ENCODE data around the gene LMAN1.

DNA sequence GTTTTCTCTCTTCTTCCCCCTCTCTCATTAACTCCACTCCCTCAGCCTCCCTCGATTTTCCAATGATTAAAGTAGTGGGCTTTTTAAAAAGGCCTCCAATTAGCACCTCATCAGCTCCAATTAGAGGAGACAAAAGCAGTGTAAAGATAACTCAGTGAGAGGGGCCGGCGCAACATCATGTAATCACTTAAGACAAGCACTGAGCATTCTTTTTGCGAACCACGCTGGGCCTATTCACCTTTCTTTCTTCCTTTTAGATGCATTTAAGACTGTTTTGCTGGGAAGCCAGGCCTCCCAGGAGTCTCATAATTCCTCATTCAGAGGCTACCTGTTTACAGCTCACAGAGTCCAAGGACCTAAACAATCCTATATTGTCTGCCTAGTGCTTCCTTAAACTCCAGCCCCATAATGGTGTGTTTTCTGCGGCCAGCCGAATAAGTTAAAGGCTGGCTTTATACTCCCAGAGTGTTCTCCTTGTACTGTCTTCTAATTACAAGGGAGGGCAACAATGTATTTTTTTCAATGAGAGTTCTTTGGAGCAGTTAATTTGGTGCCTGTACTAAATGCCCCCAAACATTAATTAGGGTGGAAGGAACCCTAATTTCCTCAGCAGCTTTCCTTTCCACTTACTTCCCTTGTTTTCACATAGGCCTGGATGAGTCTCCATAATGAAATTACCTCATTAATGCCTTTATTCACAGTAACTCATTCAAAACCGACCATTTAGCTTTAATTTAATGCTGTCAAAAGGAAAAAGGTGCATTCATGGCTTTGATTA is 28.0 kb upstream of the LMAN1 start:
- TF ChIP-seq CTCF (conservative IDR thresholded peaks at IDR 0.05; ENCODE audit: low read depth in 2 of 2), result no peak
- TF ChIP-seq POLR2AphosphoS5 (IDR thresholded peaks at IDR 0.05; ENCODE audit: low read depth), result no peak
- no peak for TF ChIP-seq REST (IDR thresholded peaks at IDR 0.05; ENCODE audit: unreplicated experiment)
- TF ChIP-seq CREB1 (CRISPR knock-in tag; IDR thresholded peaks at IDR 0.05; ENCODE audit: low read depth), result no peak
- TF ChIP-seq EZH2 (IDR thresholded peaks at IDR 0.05; ENCODE audit: low read depth, unreplicated experiment), result no peak
- no peak for TF ChIP-seq EZH2phosphoT487 (IDR thresholded peaks at IDR 0.05; ENCODE audit: unreplicated experiment)
- TF ChIP-seq, protein P1, sequence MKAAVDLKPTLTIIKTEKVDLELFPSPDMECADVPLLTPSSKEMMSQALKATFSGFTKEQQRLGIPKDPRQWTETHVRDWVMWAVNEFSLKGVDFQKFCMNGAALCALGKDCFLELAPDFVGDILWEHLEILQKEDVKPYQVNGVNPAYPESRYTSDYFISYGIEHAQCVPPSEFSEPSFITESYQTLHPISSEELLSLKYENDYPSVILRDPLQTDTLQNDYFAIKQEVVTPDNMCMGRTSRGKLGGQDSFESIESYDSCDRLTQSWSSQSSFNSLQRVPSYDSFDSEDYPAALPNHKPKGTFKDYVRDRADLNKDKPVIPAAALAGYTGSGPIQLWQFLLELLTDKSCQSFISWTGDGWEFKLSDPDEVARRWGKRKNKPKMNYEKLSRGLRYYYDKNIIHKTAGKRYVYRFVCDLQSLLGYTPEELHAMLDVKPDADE (IDR thresholded peaks at IDR 0.05), result no peak
- TF ChIP-seq JUNB (IDR thresholded peaks at IDR 0.05; ENCODE audit: unreplicated experiment), result no peak
- TF ChIP-seq ZNF114 (CRISPR knock-in tag; IDR thresholded peaks at IDR 0.05), result no peak
- no peak for TF ChIP-seq STAT1 (IDR thresholded peaks at IDR 0.05; ENCODE audit: unreplicated experiment)
- TF ChIP-seq, protein P2, sequence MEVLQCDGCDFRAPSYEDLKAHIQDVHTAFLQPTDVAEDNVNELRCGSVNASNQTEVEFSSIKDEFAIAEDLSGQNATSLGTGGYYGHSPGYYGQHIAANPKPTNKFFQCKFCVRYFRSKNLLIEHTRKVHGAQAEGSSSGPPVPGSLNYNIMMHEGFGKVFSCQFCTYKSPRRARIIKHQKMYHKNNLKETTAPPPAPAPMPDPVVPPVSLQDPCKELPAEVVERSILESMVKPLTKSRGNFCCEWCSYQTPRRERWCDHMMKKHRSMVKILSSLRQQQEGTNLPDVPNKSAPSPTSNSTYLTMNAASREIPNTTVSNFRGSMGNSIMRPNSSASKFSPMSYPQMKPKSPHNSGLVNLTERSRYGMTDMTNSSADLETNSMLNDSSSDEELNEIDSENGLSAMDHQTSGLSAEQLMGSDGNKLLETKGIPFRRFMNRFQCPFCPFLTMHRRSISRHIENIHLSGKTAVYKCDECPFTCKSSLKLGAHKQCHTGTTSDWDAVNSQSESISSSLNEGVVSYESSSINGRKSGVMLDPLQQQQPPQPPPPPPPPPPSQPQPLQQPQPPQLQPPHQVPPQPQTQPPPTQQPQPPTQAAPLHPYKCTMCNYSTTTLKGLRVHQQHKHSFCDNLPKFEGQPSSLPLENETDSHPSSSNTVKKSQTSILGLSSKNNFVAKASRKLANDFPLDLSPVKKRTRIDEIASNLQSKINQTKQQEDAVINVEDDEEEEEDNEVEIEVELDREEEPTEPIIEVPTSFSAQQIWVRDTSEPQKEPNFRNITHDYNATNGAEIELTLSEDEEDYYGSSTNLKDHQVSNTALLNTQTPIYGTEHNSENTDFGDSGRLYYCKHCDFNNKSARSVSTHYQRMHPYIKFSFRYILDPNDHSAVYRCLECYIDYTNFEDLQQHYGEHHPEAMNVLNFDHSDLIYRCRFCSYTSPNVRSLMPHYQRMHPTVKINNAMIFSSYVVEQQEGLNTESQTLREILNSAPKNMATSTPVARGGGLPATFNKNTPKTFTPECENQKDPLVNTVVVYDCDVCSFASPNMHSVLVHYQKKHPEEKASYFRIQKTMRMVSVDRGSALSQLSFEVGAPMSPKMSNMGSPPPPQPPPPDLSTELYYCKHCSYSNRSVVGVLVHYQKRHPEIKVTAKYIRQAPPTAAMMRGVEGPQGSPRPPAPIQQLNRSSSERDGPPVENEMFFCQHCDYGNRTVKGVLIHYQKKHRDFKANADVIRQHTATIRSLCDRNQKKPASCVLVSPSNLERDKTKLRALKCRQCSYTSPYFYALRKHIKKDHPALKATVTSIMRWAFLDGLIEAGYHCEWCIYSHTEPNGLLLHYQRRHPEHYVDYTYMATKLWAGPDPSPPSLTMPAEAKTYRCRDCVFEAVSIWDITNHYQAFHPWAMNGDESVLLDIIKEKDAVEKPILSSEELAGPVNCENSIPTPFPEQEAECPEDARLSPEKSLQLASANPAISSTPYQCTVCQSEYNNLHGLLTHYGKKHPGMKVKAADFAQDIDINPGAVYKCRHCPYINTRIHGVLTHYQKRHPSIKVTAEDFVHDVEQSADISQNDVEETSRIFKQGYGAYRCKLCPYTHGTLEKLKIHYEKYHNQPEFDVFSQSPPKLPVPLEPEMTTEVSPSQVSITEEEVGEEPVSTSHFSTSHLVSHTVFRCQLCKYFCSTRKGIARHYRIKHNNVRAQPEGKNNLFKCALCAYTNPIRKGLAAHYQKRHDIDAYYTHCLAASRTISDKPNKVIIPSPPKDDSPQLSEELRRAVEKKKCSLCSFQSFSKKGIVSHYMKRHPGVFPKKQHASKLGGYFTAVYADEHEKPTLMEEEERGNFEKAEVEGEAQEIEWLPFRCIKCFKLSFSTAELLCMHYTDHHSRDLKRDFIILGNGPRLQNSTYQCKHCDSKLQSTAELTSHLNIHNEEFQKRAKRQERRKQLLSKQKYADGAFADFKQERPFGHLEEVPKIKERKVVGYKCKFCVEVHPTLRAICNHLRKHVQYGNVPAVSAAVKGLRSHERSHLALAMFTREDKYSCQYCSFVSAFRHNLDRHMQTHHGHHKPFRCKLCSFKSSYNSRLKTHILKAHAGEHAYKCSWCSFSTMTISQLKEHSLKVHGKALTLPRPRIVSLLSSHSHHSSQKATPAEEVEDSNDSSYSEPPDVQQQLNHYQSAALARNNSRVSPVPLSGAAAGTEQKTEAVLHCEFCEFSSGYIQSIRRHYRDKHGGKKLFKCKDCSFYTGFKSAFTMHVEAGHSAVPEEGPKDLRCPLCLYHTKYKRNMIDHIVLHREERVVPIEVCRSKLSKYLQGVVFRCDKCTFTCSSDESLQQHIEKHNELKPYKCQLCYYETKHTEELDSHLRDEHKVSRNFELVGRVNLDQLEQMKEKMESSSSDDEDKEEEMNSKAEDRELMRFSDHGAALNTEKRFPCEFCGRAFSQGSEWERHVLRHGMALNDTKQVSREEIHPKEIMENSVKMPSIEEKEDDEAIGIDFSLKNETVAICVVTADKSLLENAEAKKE (CRISPR knock-in tag; IDR thresholded peaks at IDR 0.05), result no peak
- no peak for TF ChIP-seq NANOG (IDR thresholded peaks at IDR 0.05; ENCODE audit: borderline replicate concordance)
- no peak for TF ChIP-seq ZNF331 (CRISPR knock-in tag; IDR thresholded peaks at IDR 0.05; ENCODE audit: low read depth)
